B cell (primary cell): Measurements from ENCODE around the gene FOXQ1. TPM values are rescaled to one million over a fixed set of nuclear protein-coding genes. Genes with fewer than 3 reads are reported as not detected.

Experiments
- ATAC-seq: fragments of 200-7000 bp; cut with Tn5 transposase; one replicate; pipeline ENCODE4 v1.10.0; 2021; ENCODE audit warnings: low read depth, mild to moderate bottlenecking, moderate number of reproducible peaks, moderate library complexity
- CTCF ChIA-PET: fragments of 350-600 bp; sonication (Branson Sonifier 250); formaldehyde crosslinking; loops from one replicate; lab custom pipeline; 2021; ENCODE audit warnings: antibody characterized with exemption, inconsistent platforms; lab: Charles Lee
- POLR2A ChIA-PET: fragments of 350-600 bp; sonication (Branson Sonifier 250); formaldehyde crosslinking; loops from one replicate; lab custom pipeline; 2021; ENCODE audit warnings: antibody characterized with exemption; lab: Charles Lee
- DNase-seq: peaks from one replicate; pipeline ENCODE4 v3.0.0; 2013
- H2AFZ ChIP-seq: 2 replicates; pipeline ENCODE4 v1.6.1; 2012; ENCODE audit warnings: mild to moderate bottlenecking, low read depth, low read length; ENCODE audit not compliant: insufficient read depth, poor library complexity, severe bottlenecking
- H3K27ac ChIP-seq, 2 donors: 1 replicate in 1 of 2; 2 replicates in 1 of 2; pipeline ENCODE4 v1.5.1; 2012 to 2013; ENCODE audit warnings: low read length in 2 of 2, mild to moderate bottlenecking in 2 of 2, moderate library complexity in 1 of 2
- H3K27me3 ChIP-seq, 4 experiments: fragments of 200-600 bp in 1 of 4; sonication (generic) in 1 of 4; replicated peaks in 1 of 4; 1 replicate in 2 of 4; 2 replicates in 2 of 4; pipeline versions ENCODE4 v1.6.1 to v1.7.0; 2013 to 2016; ENCODE audit warnings: low read length in 3 of 4, mild to moderate bottlenecking in 2 of 4, mixed read lengths in 1 of 4, moderate library complexity in 1 of 4; ENCODE audit not compliant: insufficient read depth in 4 of 4, control insufficient read depth in 3 of 4; ENCODE audit errors: control extremely low read depth in 1 of 4
- H3K36me3 ChIP-seq, 2 experiments: replicated peaks in 1 of 2; 1 replicate in 1 of 2; 2 replicates in 1 of 2; pipeline versions ENCODE4 v1.6.1 to v1.7.1; 2013; ENCODE audit warnings: low read length in 1 of 2; ENCODE audit not compliant: insufficient read depth in 2 of 2, control insufficient read depth in 1 of 2; ENCODE audit errors: control extremely low read depth in 1 of 2, extremely low read depth in 1 of 2
- H3K4me1 ChIP-seq, 2 donors: fragments of 200-600 bp in 1 of 2; sonication (generic) in 1 of 2; 1 replicate in 1 of 2; 2 replicates in 1 of 2; pipeline versions ENCODE4 v1.5.1 to v1.6.1; 2013 to 2017; ENCODE audit warnings: low read length in 2 of 2; ENCODE audit not compliant: control insufficient read depth in 2 of 2, insufficient read depth in 2 of 2
- H3K4me2 ChIP-seq: replicated peaks from 2 replicates; pipeline ENCODE3; 2012; ENCODE audit warnings: mild to moderate bottlenecking, low read depth, low read length; ENCODE audit not compliant: poor library complexity, severe bottlenecking
- H3K4me3 ChIP-seq, 5 experiments: fragments of 200-600 bp in 1 of 5; sonication (generic) in 1 of 5; 1 replicate in 3 of 5; 2 replicates in 2 of 5; pipeline versions ENCODE4 v1.5.1 to v1.7.0; 2011 to 2016; ENCODE audit warnings: low read length in 4 of 5, mild to moderate bottlenecking in 4 of 5, low read depth in 2 of 5, control low read depth in 1 of 5, moderate library complexity in 1 of 5; ENCODE audit not compliant: insufficient read depth in 1 of 5; ENCODE audit errors: control extremely low read depth in 1 of 5, extremely low read depth in 1 of 5
- H3K79me2 ChIP-seq: fragments of 200-600 bp; sonication (generic); one replicate; pipeline ENCODE4 v1.6.0; 2016; ENCODE audit warnings: low read length; ENCODE audit not compliant: control insufficient read depth, insufficient read depth
- H3K9ac ChIP-seq: fragments of 200-600 bp; sonication (generic); 2 replicates; pipeline ENCODE4 v1.6.1; 2017; ENCODE audit warnings: mild to moderate bottlenecking, low read length, moderate library complexity
- H3K9me3 ChIP-seq, 3 donors: one replicate each; pipeline versions ENCODE4 v1.6.1 to v1.7.1; 2013; ENCODE audit warnings: low read length in 2 of 3; ENCODE audit not compliant: control insufficient read depth in 2 of 3, insufficient read depth in 1 of 3; ENCODE audit errors: control extremely low read depth in 1 of 3
- H4K20me1 ChIP-seq: 2 replicates; pipeline ENCODE4 v1.6.0; 2012; ENCODE audit warnings: mild to moderate bottlenecking, low read length; ENCODE audit not compliant: insufficient read depth, control insufficient read depth, poor library complexity, severe bottlenecking
- H3K27ac Mint-ChIP-seq: one replicate; pipeline ENCODE4 v1.8.0; 2021; ENCODE audit warnings: mixed read lengths
- H3K27me3 Mint-ChIP-seq: one replicate; pipeline ENCODE4 v1.8.0; 2021; ENCODE audit warnings: mixed read lengths
- H3K4me1 Mint-ChIP-seq: one replicate; pipeline ENCODE4 v1.8.0; 2021; ENCODE audit warnings: mixed read lengths
- H3K4me3 Mint-ChIP-seq: one replicate; pipeline ENCODE4 v1.8.0; 2021; ENCODE audit warnings: mixed read lengths
- H3K9me3 Mint-ChIP-seq: one replicate; pipeline ENCODE4 v1.8.0; 2022; ENCODE audit warnings: mixed read lengths; ENCODE audit not compliant: insufficient read depth
- CTCF ChIP-seq: fragments of 200-600 bp; IDR thresholded peaks from one replicate; pipeline ENCODE4 v1.8.0; 2022; ENCODE audit warnings: antibody characterized with exemption, mild to moderate bottlenecking
- EZH2 ChIP-seq: IDR thresholded peaks from 2 replicates; pipeline ENCODE4 v1.6.1; 2012; ENCODE audit warnings: borderline replicate concordance, low read depth, mild to moderate bottlenecking, moderate library complexity, low read length; ENCODE audit not compliant: insufficient read depth, poor library complexity, severe bottlenecking
- WGBS: methylation state at CpG from one replicate; pipeline ENCODE4 v1.1.5; 2013; ENCODE audit warnings: missing lambda C conversion rate; ENCODE audit not compliant: insufficient coverage; 5-methylcytosine and 5-hydroxymethylcytosine counted together
- intact Hi-C: fragments of 100-400 bp; cut with micrococcal nuclease; formaldehyde crosslinking; loops from one replicate; pipeline ENCODE4 v1.10.0; 2022
- polyA plus RNA-seq: library from polyadenylated mRNA; depleted of rRNA; stranded (reverse); fragments of >200 nt; gene quantifications from 2 replicates; pipeline ENCODE4 v1.2.3, GENCODE V29; 2012
- total RNA-seq, 2 donors: library from RNA; stranded (reverse); fragments of 120-200 nt in 1 of 2; gene quantifications; 1 replicate in 1 of 2; 2 replicates in 1 of 2; pipeline versions ENCODE4 v1.2.3 to v1.2.4, GENCODE V29; 2013 to 2022

The FOXQ1 gene
- total and polyA plus RNA-seq, 2 donors (not counting 1 experiment from before 2014, with no cell fraction given), result not detected

GRCh38 chr6:1336246-1336843 is 24.4 kb downstream of the FOXQ1 start:
- 100% methylated on average over 1 of the region's 5 CpGs for whole genome bisulfite sequencing
- CTCF ChIA-PET, result no interaction called here
- peaks cover 61% of the 10 kb centered on the region for H3K27me3 Mint-ChIP-seq

GRCh38 chr6:1337791-1338190 is 25.9 kb downstream of the FOXQ1 start:
- Histone ChIP-seq H3K9me3 (no peaks in the 10 kb centered on the region), H3K4me2 (no peak overlapping the region), H2AFZ (no peak overlapping the region), H3K36me3 (no peaks in the 10 kb centered on the region), H3K4me3 (no peak overlapping the region), H4K20me1 (no peaks in the 10 kb centered on the region), H3K79me2 (no peaks in the 10 kb centered on the region), H3K27ac (no peak overlapping the region), H3K9ac (no peak overlapping the region), H3K4me1 (no peaks in the 10 kb centered on the region), H3K27me3 (peaks cover 0 to 6% (median 3%) of the 10 kb centered on the region in 4 experiments)
- no peak overlapping the region for H3K4me3 Mint-ChIP-seq
- ChIA-PET CTCF (no interaction called here), POLR2A (no interaction called here)
- H3K9me3 Mint-ChIP-seq, result no peaks in the 10 kb centered on the region
- no peak for ATAC-seq
- WGBS, result no CpG with 5 or more reads among the region's 3 CpGs
- H3K4me1 Mint-ChIP-seq, result no peaks in the 10 kb centered on the region
- H3K27ac Mint-ChIP-seq, result no peak overlapping the region
- TF ChIP-seq CTCF (no peak), EZH2 (no peak)
- intact Hi-C loops, result no loop called here
- no peak for DNase-seq
- H3K27me3 Mint-ChIP-seq, result peaks cover 65% of the 10 kb centered on the region

More at GRCh38 chr6:1336246-1336843, 24.4 kb downstream of the FOXQ1 start:
- ATAC-seq (no peak), DNase-seq (no peak)
- no peak overlapping the region for H2AFZ ChIP-seq
- intact Hi-C loops, result no loop called here
- peaks cover 0 to 3% (median 2%) of the 10 kb centered on the region in 4 experiments for H3K27me3 ChIP-seq
- no peaks in the 10 kb centered on the region for H3K79me2 ChIP-seq
- no peak overlapping the region for H3K4me3 ChIP-seq
- Mint-ChIP-seq H3K4me3 (no peak overlapping the region), H3K9me3 (no peaks in the 10 kb centered on the region), H3K4me1 (no peaks in the 10 kb centered on the region), H3K27ac (no peak overlapping the region)
- H3K27ac ChIP-seq, result no peak overlapping the region
- H3K9ac ChIP-seq, result no peak overlapping the region
- H3K9me3 ChIP-seq, result no peaks in the 10 kb centered on the region
- TF ChIP-seq CTCF (no peak), EZH2 (no peak)
- H4K20me1 ChIP-seq, result no peaks in the 10 kb centered on the region
- no peak overlapping the region for H3K4me2 ChIP-seq
- no peaks in the 10 kb centered on the region for H3K36me3 ChIP-seq
- POLR2A ChIA-PET, result no interaction called here
- no peaks in the 10 kb centered on the region for H3K4me1 ChIP-seq
